B cell (primary cell): ENCODE measurements around the gene EXOC3L1. TPM values are rescaled to one million over a fixed set of nuclear protein-coding genes. Genes with fewer than 3 reads are reported as not detected.

Experiments used
- ATAC-seq: fragments of 200-7000 bp; cut with Tn5 transposase; one replicate; pipeline ENCODE4 v1.10.0; 2021; ENCODE audit warnings: low read depth, mild to moderate bottlenecking, moderate number of reproducible peaks, moderate library complexity
- CTCF ChIA-PET: fragments of 350-600 bp; sonication (Branson Sonifier 250); formaldehyde crosslinking; loops from one replicate; lab custom pipeline; 2021; ENCODE audit warnings: antibody characterized with exemption, inconsistent platforms; lab: Charles Lee
- POLR2A ChIA-PET: fragments of 350-600 bp; sonication (Branson Sonifier 250); formaldehyde crosslinking; loops from one replicate; lab custom pipeline; 2021; ENCODE audit warnings: antibody characterized with exemption; lab: Charles Lee
- DNase-seq: peaks from one replicate; pipeline ENCODE4 v3.0.0; 2013
- H2AFZ ChIP-seq: 2 replicates; pipeline ENCODE4 v1.6.1; 2012; ENCODE audit warnings: mild to moderate bottlenecking, low read depth, low read length; ENCODE audit not compliant: insufficient read depth, poor library complexity, severe bottlenecking
- H3K27ac ChIP-seq, 2 donors: 1 replicate in 1 of 2; 2 replicates in 1 of 2; pipeline ENCODE4 v1.5.1; 2012 to 2013; ENCODE audit warnings: low read length in 2 of 2, mild to moderate bottlenecking in 2 of 2, moderate library complexity in 1 of 2
- H3K27me3 ChIP-seq, 4 experiments: fragments of 200-600 bp in 1 of 4; sonication (generic) in 1 of 4; replicated peaks in 1 of 4; 1 replicate in 2 of 4; 2 replicates in 2 of 4; pipeline versions ENCODE4 v1.6.1 to v1.7.0; 2013 to 2016; ENCODE audit warnings: low read length in 3 of 4, mild to moderate bottlenecking in 2 of 4, mixed read lengths in 1 of 4, moderate library complexity in 1 of 4; ENCODE audit not compliant: insufficient read depth in 4 of 4, control insufficient read depth in 3 of 4; ENCODE audit errors: control extremely low read depth in 1 of 4
- H3K36me3 ChIP-seq, 2 experiments: replicated peaks in 1 of 2; 1 replicate in 1 of 2; 2 replicates in 1 of 2; pipeline versions ENCODE4 v1.6.1 to v1.7.1; 2013; ENCODE audit warnings: low read length in 1 of 2; ENCODE audit not compliant: insufficient read depth in 2 of 2, control insufficient read depth in 1 of 2; ENCODE audit errors: control extremely low read depth in 1 of 2, extremely low read depth in 1 of 2
- H3K4me1 ChIP-seq, 2 donors: fragments of 200-600 bp in 1 of 2; sonication (generic) in 1 of 2; 1 replicate in 1 of 2; 2 replicates in 1 of 2; pipeline versions ENCODE4 v1.5.1 to v1.6.1; 2013 to 2017; ENCODE audit warnings: low read length in 2 of 2; ENCODE audit not compliant: control insufficient read depth in 2 of 2, insufficient read depth in 2 of 2
- H3K4me2 ChIP-seq: replicated peaks from 2 replicates; pipeline ENCODE3; 2012; ENCODE audit warnings: mild to moderate bottlenecking, low read depth, low read length; ENCODE audit not compliant: poor library complexity, severe bottlenecking
- H3K4me3 ChIP-seq, 5 experiments: fragments of 200-600 bp in 1 of 5; sonication (generic) in 1 of 5; 1 replicate in 3 of 5; 2 replicates in 2 of 5; pipeline versions ENCODE4 v1.5.1 to v1.7.0; 2011 to 2016; ENCODE audit warnings: low read length in 4 of 5, mild to moderate bottlenecking in 4 of 5, low read depth in 2 of 5, control low read depth in 1 of 5, moderate library complexity in 1 of 5; ENCODE audit not compliant: insufficient read depth in 1 of 5; ENCODE audit errors: control extremely low read depth in 1 of 5, extremely low read depth in 1 of 5
- H3K79me2 ChIP-seq: fragments of 200-600 bp; sonication (generic); one replicate; pipeline ENCODE4 v1.6.0; 2016; ENCODE audit warnings: low read length; ENCODE audit not compliant: control insufficient read depth, insufficient read depth
- H3K9ac ChIP-seq: fragments of 200-600 bp; sonication (generic); 2 replicates; pipeline ENCODE4 v1.6.1; 2017; ENCODE audit warnings: mild to moderate bottlenecking, low read length, moderate library complexity
- H3K9me3 ChIP-seq, 3 donors: one replicate each; pipeline versions ENCODE4 v1.6.1 to v1.7.1; 2013; ENCODE audit warnings: low read length in 2 of 3; ENCODE audit not compliant: control insufficient read depth in 2 of 3, insufficient read depth in 1 of 3; ENCODE audit errors: control extremely low read depth in 1 of 3
- H4K20me1 ChIP-seq: 2 replicates; pipeline ENCODE4 v1.6.0; 2012; ENCODE audit warnings: mild to moderate bottlenecking, low read length; ENCODE audit not compliant: insufficient read depth, control insufficient read depth, poor library complexity, severe bottlenecking
- H3K27ac Mint-ChIP-seq: one replicate; pipeline ENCODE4 v1.8.0; 2021; ENCODE audit warnings: mixed read lengths
- H3K27me3 Mint-ChIP-seq: one replicate; pipeline ENCODE4 v1.8.0; 2021; ENCODE audit warnings: mixed read lengths
- H3K4me1 Mint-ChIP-seq: one replicate; pipeline ENCODE4 v1.8.0; 2021; ENCODE audit warnings: mixed read lengths
- H3K4me3 Mint-ChIP-seq: one replicate; pipeline ENCODE4 v1.8.0; 2021; ENCODE audit warnings: mixed read lengths
- H3K9me3 Mint-ChIP-seq: one replicate; pipeline ENCODE4 v1.8.0; 2022; ENCODE audit warnings: mixed read lengths; ENCODE audit not compliant: insufficient read depth
- CTCF ChIP-seq: fragments of 200-600 bp; IDR thresholded peaks from one replicate; pipeline ENCODE4 v1.8.0; 2022; ENCODE audit warnings: antibody characterized with exemption, mild to moderate bottlenecking
- EZH2 ChIP-seq: IDR thresholded peaks from 2 replicates; pipeline ENCODE4 v1.6.1; 2012; ENCODE audit warnings: borderline replicate concordance, low read depth, mild to moderate bottlenecking, moderate library complexity, low read length; ENCODE audit not compliant: insufficient read depth, poor library complexity, severe bottlenecking
- WGBS: methylation state at CpG from one replicate; pipeline ENCODE4 v1.1.5; 2013; ENCODE audit warnings: missing lambda C conversion rate; ENCODE audit not compliant: insufficient coverage; 5-methylcytosine and 5-hydroxymethylcytosine counted together
- intact Hi-C: fragments of 100-400 bp; cut with micrococcal nuclease; formaldehyde crosslinking; loops from one replicate; pipeline ENCODE4 v1.10.0; 2022
- polyA plus RNA-seq: library from polyadenylated mRNA; depleted of rRNA; stranded (reverse); fragments of >200 nt; gene quantifications from 2 replicates; pipeline ENCODE4 v1.2.3, GENCODE V29; 2012
- total RNA-seq, 2 donors: library from RNA; stranded (reverse); fragments of 120-200 nt in 1 of 2; gene quantifications; 1 replicate in 1 of 2; 2 replicates in 1 of 2; pipeline versions ENCODE4 v1.2.3 to v1.2.4, GENCODE V29; 2013 to 2022

Gene EXOC3L1
- total and polyA plus RNA-seq, 2 donors (not counting 1 experiment from before 2014, with no cell fraction given): not detected

- intact Hi-C loops: no loop called here
- no peak for TF ChIP-seq CTCF
- TF ChIP-seq EZH2: no peak
- no peaks in the 10 kb centered on the region for H3K9me3 Mint-ChIP-seq
- H2AFZ ChIP-seq: no peak overlapping the region
- CTCF ChIA-PET: interaction anchor here (1.0 to 2.5 kb wide), 11 partner anchors 7 to 269 kb away, joined by 3 to 11 read pairs (median 4); partner anchors contain the start of gene MATCAP1
- H4K20me1 ChIP-seq: peaks cover 32% of the 10 kb centered on the region
- peak; percentile 54 for DNase-seq
- H3K4me1 ChIP-seq: peaks cover 64 to 70% of the 10 kb centered on the region in 2 donors
- H3K9ac ChIP-seq: peak overlapping the region; percentile 42
- no peaks in the 10 kb centered on the region for H3K36me3 ChIP-seq
- peaks cover 33% of the 10 kb centered on the region for H3K27me3 Mint-ChIP-seq
- H3K4me1 Mint-ChIP-seq: peaks cover 56% of the 10 kb centered on the region
- peak overlapping the region; percentile 78 for H3K4me2 ChIP-seq
- H3K9me3 ChIP-seq: peaks cover 0 to 41% (median 0%) of the 10 kb centered on the region in 3 donors
- 10% methylated on average over 43 of the region's 44 CpGs for WGBS
- peaks cover 0 to 68% (median 39%) of the 10 kb centered on the region in 4 experiments for H3K27me3 ChIP-seq
- peak overlapping the region; percentile 76 for H3K4me3 Mint-ChIP-seq
- H3K27ac Mint-ChIP-seq: no peak overlapping the region
- H3K27ac ChIP-seq: no peak overlapping the region
- no peak for ATAC-seq
- no peaks in the 10 kb centered on the region for H3K79me2 ChIP-seq
- peak overlapping the region in 3 of 5 experiments; percentile 21 to 44 (median 38) for H3K4me3 ChIP-seq
- POLR2A ChIA-PET: interaction anchor here (0.5 to 0.6 kb wide), 4 partner anchors 14 to 523 kb away, joined by 3 to 9 read pairs (median 4); no protein-coding TSS in a partner anchor
Measured at GRCh38 chr16:67162506-67163163, 27.3 kb downstream of the EXOC3L1 start.

- H3K4me1 ChIP-seq: peaks cover 65 to 72% of the 10 kb centered on the region in 2 donors
- POLR2A ChIA-PET: interaction anchor here (2.1 kb wide), 1 partner anchor 22 kb away, joined by 4 read pairs; the partner anchor contains the start of gene MATCAP1
- H3K4me1 Mint-ChIP-seq: peaks cover 59% of the 10 kb centered on the region
- peak overlapping the region; percentile 76 for H3K4me3 Mint-ChIP-seq
- peaks cover 42% of the 10 kb centered on the region for H4K20me1 ChIP-seq
- H3K36me3 ChIP-seq: no peaks in the 10 kb centered on the region
- no peaks in the 10 kb centered on the region for H3K79me2 ChIP-seq
- TF ChIP-seq EZH2 (no peak), CTCF (no peak)
- no peak overlapping the region for H3K27ac Mint-ChIP-seq
- DNase-seq: peak; percentile 29
- ATAC-seq: no peak
- intact Hi-C loops: loop anchor here (2.0 kb wide), 1 partner anchor 31 kb away; the partner anchor contains the start of gene E2F4
- no peak overlapping the region for H3K9ac ChIP-seq
- H3K27ac ChIP-seq: no peak overlapping the region
- WGBS: 63% methylated on average over 17 of the region's 25 CpGs
- peaks cover 0 to 40% (median 0%) of the 10 kb centered on the region in 3 donors for H3K9me3 ChIP-seq
- H3K27me3 ChIP-seq: peaks cover 0 to 58% (median 31%) of the 10 kb centered on the region in 4 experiments
- peak overlapping the region; percentile 99 for H3K4me2 ChIP-seq
- H3K9me3 Mint-ChIP-seq: no peaks in the 10 kb centered on the region
- H3K4me3 ChIP-seq: no peak overlapping the region
- CTCF ChIA-PET: interaction anchor here (1.1 to 2.5 kb wide), 5 partner anchors 11 to 23 kb away, joined by 3 to 11 read pairs (median 4); partner anchors contain the start of gene MATCAP1
- peaks cover 23% of the 10 kb centered on the region for H3K27me3 Mint-ChIP-seq
- no peak overlapping the region for H2AFZ ChIP-seq
Measured at GRCh38 chr16:67161595-67162058, 28.3 kb downstream of the EXOC3L1 start.
